OCI-LY1 (cell line): ENCODE data around the gene BEND6.

Experiments
- EZH2 ChIP-seq: fragments of 200-600 bp; sonication (generic), shearing (Covaris generic); IDR thresholded peaks from 2 replicates; pipeline ENCODE4 v1.8.0; 2017; ENCODE audit warnings: borderline replicate concordance, mixed run types, mild to moderate bottlenecking, antibody characterized with exemption, low read length, moderate library complexity, mixed read lengths
- TF ChIP-seq, protein P1 (sequence below): fragments of 200-600 bp; sonication (generic), shearing (Covaris generic); IDR thresholded peaks from 2 replicates; pipeline ENCODE4 v1.5.1; 2017; ENCODE audit warnings: mild to moderate bottlenecking, antibody characterized with exemption, low read length, moderate library complexity, mixed read lengths

DNA sequence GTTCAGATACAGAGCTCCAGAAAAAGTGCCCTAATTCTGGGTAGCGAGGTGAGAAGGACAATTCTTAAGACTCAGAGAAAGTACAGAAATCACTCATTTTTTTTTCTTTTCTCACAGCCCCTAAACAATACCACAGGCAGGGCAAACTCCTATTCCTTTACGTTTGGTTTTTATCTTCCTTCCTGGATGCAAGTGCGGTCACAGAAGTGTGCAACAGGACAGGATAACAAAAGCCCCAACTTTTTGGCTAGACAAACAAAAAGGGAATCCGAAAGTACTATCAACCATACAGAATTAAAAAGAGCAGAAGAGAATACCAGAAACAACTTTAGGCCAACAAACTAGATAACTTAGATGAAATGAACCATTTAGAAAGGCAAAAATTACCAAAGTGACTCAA, 18.4 kb upstream of the BEND6 start:
- TF ChIP-seq, protein P1, sequence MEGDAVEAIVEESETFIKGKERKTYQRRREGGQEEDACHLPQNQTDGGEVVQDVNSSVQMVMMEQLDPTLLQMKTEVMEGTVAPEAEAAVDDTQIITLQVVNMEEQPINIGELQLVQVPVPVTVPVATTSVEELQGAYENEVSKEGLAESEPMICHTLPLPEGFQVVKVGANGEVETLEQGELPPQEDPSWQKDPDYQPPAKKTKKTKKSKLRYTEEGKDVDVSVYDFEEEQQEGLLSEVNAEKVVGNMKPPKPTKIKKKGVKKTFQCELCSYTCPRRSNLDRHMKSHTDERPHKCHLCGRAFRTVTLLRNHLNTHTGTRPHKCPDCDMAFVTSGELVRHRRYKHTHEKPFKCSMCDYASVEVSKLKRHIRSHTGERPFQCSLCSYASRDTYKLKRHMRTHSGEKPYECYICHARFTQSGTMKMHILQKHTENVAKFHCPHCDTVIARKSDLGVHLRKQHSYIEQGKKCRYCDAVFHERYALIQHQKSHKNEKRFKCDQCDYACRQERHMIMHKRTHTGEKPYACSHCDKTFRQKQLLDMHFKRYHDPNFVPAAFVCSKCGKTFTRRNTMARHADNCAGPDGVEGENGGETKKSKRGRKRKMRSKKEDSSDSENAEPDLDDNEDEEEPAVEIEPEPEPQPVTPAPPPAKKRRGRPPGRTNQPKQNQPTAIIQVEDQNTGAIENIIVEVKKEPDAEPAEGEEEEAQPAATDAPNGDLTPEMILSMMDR = no peak
- no peak for TF ChIP-seq EZH2
